GM19463 (cell line): ENCODE data around the gene PTPN4.
"Not testable (repeated sequence)": the region's sequence is repeated elsewhere in the genome, so short reads cannot be mapped to it uniquely, and the experiment has no call there.

ENCODE experiments used
- ATAC-seq: cut with Tn5 transposase; IDR thresholded peaks from one replicate; pipeline ENCODE4 v1.9.1; 2021; ENCODE audit warnings: mild to moderate bottlenecking, moderate library complexity; ENCODE audit not compliant: unreplicated experiment

PTPN4 gene

DNA sequence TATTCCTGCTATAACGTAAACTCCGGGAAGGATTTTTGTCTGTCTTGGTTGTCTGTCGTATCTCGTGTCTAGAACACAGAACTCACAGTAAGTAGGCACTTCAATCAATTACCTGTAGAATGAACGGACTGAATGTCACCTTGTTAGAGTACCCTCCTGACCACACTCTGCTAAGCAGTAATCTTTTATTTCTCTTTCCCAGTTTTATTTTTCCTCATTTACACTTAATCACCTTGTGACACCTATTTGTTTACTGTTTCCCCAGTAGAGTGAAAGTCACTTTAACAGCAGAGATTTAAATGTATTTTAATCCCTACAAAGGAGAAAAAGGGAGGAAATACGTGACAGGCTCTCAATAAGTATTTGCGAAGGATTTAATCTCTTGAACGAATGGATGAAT, 252.6 kb downstream of the PTPN4 start:
- no peak for ATAC-seq

DNA sequence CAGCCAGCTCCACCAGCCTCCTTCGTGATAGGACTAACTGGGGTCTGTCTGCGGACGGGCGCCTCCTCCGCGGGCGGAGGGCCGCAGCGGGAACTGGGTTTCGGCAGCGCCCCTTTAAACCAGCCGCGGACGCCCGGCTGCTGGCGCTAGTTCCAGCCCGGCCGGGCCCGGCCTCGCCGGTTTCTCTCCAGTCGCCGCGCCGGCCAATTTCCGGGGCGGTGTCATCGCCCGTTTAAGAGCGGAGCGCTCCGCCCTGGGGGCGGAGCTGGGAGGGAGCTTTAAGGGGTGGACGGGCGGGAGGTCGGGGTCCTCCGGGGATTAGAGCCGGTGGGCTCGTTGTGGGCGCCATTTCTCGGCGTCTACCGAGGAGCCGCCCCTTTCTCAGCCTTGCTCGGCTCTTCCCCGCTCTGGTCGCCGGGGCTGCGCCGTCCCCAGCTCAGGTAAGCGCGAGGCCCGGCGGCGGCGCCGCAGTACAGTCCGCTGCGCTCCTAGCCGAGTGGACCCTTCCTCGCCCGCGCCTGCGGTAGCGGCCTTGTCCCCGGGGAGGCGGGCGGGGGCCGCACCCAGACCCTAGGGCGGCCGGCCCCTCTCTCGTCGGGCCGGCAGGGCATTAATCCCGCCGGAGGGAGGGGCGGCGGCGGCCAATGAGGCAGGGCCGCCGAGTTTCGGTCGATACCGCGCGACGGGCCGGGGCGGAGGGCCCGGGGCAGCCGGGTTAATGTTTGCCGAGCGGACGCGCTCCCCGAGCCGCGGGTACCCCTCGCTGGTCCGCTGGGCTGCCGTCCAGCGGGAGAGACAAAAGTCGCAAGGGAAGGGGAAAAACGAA, 253.3 kb downstream of the PTPN4 start, which contains the start of gene EPB41L5:
EPB41L5 (plus strand) TSS at position 307 of the 826 bp plus-strand sequence. CDS start 6,008 bp downstream, outside the sequence.
- peak; percentile 84 for ATAC-seq

- ATAC-seq: no peak
Observed at GRCh38 chr2:120013597-120014223, 254.0 kb downstream of the PTPN4 start.

- ATAC-seq: no peak
Observed at GRCh38 chr2:120014226-120014980, 254.7 kb downstream of the PTPN4 start.

DNA sequence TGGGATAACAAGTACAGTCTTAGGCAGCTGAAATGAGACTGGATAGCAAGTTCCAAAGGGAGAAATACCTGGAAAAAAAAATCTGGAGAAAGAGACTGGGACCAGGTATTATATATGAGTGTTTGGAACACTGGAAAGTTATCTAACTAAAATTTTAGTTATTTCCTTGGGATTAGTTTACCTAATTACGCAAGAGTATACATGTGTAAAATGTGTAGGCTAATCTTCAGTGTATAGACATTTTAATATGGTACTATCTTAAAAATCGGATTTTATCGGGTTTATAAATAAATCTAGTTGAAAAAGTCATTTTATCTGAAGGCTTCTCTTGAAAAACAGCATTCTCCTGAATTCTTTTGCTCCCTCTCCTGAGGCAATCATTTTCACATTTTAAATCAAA, 257.1 kb downstream of the PTPN4 start:
- no peak for ATAC-seq

GRCh38 chr2:120017201-120017600, 257.5 kb downstream of the PTPN4 start:
- no peak for ATAC-seq

DNA sequence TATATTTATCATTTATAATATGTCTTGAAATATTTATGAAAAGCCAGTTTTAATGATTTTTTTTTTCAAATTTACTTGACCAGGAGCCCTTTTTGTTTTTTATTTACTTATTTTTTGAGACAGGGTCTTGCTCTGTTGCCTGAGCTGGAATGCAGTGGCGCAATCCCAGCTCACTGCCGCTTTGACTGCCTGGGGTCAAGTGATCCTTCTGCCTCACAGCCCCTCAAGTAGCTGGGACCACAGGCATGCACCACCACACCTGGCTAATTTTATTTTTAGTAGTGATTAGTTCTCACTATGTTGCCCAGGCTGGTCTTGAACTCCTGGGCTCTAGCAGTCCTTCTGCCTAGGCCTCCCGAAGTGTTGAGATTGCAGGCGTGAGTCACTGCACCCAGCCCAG, 258.8 kb downstream of the PTPN4 start:
- no peak for ATAC-seq

GRCh38 chr2:120020554-120020953, 260.8 kb downstream of the PTPN4 start:
- no peak for ATAC-seq

GRCh38 chr2:120022505-120022904, 262.8 kb downstream of the PTPN4 start:
- not testable (repeated sequence) for ATAC-seq

GRCh38 chr2:120026890-120027289, 267.2 kb downstream of the PTPN4 start:
- no peak for ATAC-seq

GRCh38 chr2:120028795-120029194, 269.1 kb downstream of the PTPN4 start:
- no peak for ATAC-seq

GRCh38 chr2:120029672-120030640, 270.2 kb downstream of the PTPN4 start:
- ATAC-seq: no peak

- no peak for ATAC-seq
Observed at GRCh38 chr2:120032297-120032696, 272.6 kb downstream of the PTPN4 start.
